ENCODE data around the gene CCDC12.

DNA sequence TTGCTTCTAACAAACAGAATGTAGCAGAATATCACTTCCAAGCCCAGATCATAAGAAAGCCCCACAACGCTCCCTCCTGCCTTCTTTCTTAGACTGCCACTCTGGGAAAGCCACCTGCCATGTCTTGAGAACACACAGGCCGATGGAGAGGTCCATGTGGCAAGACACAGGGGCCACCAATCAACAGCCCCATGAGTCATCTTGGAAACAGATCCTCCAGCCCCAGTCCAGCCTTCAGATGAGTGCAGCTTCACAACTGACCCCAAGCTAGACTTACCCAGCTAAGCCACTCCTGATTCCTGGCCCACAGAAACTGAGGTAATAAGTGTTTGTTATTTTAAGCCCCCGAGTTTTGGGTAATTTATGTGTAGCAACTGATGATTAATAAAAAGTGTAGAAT is 59.3 kb downstream of the CCDC12 start:
- TF ChIP-seq, protein P1, sequence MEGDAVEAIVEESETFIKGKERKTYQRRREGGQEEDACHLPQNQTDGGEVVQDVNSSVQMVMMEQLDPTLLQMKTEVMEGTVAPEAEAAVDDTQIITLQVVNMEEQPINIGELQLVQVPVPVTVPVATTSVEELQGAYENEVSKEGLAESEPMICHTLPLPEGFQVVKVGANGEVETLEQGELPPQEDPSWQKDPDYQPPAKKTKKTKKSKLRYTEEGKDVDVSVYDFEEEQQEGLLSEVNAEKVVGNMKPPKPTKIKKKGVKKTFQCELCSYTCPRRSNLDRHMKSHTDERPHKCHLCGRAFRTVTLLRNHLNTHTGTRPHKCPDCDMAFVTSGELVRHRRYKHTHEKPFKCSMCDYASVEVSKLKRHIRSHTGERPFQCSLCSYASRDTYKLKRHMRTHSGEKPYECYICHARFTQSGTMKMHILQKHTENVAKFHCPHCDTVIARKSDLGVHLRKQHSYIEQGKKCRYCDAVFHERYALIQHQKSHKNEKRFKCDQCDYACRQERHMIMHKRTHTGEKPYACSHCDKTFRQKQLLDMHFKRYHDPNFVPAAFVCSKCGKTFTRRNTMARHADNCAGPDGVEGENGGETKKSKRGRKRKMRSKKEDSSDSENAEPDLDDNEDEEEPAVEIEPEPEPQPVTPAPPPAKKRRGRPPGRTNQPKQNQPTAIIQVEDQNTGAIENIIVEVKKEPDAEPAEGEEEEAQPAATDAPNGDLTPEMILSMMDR (IDR thresholded peaks at IDR 0.05; ENCODE audit: low read depth, low read length): no peak
- TF ChIP-seq, protein P2, sequence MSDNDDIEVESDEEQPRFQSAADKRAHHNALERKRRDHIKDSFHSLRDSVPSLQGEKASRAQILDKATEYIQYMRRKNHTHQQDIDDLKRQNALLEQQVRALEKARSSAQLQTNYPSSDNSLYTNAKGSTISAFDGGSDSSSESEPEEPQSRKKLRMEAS (IDR thresholded peaks at IDR 0.05; ENCODE audit: low read depth, low read length): no peak
